C4-2B (cell line): Measurements from ENCODE around the gene PTCHD4.

Experiments used
- CTCF ChIP-seq: fragments of 450-650 bp; conservative IDR thresholded peaks from 2 replicates; pipeline ENCODE4 v1.5.1; 2017; ENCODE audit warnings: mild to moderate bottlenecking
- ZFX ChIP-seq: fragments of 450-650 bp; IDR thresholded peaks from 2 replicates; pipeline ENCODE4 v1.6.1; 2017

GRCh38 chr6:48080227-48081009, 30.6 kb downstream of the PTCHD4 start:
- TF ChIP-seq CTCF (no peak), ZFX (no peak)
